ENCODE data around the gene KBTBD13.

DNA sequence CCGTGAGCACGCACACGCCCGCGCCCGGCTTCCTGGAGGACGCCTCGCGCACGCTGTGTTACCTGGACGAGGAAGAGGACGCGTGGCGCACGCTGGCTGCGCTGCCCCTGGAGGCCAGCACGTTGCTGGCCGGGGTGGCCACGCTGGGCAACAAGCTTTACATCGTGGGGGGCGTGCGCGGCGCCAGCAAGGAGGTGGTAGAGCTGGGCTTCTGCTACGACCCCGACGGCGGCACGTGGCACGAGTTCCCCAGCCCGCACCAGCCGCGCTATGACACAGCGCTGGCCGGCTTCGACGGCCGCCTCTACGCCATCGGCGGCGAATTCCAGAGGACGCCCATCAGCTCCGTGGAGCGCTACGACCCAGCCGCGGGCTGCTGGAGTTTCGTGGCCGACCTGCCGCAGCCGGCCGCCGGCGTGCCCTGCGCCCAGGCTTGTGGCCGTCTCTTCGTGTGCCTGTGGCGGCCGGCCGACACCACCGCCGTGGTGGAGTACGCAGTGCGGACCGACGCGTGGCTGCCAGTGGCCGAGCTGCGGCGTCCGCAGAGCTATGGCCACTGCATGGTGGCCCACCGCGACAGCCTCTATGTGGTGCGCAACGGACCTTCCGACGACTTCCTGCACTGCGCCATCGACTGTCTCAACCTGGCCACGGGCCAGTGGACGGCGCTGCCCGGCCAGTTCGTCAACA, 890 bp downstream of the KBTBD13 start:
- TF ChIP-seq, protein P1, sequence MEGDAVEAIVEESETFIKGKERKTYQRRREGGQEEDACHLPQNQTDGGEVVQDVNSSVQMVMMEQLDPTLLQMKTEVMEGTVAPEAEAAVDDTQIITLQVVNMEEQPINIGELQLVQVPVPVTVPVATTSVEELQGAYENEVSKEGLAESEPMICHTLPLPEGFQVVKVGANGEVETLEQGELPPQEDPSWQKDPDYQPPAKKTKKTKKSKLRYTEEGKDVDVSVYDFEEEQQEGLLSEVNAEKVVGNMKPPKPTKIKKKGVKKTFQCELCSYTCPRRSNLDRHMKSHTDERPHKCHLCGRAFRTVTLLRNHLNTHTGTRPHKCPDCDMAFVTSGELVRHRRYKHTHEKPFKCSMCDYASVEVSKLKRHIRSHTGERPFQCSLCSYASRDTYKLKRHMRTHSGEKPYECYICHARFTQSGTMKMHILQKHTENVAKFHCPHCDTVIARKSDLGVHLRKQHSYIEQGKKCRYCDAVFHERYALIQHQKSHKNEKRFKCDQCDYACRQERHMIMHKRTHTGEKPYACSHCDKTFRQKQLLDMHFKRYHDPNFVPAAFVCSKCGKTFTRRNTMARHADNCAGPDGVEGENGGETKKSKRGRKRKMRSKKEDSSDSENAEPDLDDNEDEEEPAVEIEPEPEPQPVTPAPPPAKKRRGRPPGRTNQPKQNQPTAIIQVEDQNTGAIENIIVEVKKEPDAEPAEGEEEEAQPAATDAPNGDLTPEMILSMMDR (IDR thresholded peaks at IDR 0.05): no peak
- no peak for TF ChIP-seq ZFX (IDR thresholded peaks at IDR 0.05; ENCODE audit: borderline replicate concordance)

Measured in 22Rv1 (cell line).